LNCAP (cell line): ENCODE data around the gene TNRC6C.

Experiments used
- CTCF ChIP-seq: fragments of 450-650 bp; IDR thresholded peaks from 2 replicates; pipeline ENCODE4 v1.5.1; 2017; ENCODE audit warnings: mild to moderate bottlenecking

Gene TNRC6C

GRCh38 chr17:78131172-78132083 is 172.9 kb downstream of the TNRC6C start:
- TF ChIP-seq CTCF, result no peak

GRCh38 chr17:78132084-78132676 is 173.7 kb downstream of the TNRC6C start:
- TF ChIP-seq CTCF, result no peak

GRCh38 chr17:78132767-78133178 is 174.3 kb downstream of the TNRC6C start:
- TF ChIP-seq CTCF, result no peak

GRCh38 chr17:78133179-78133951 is 174.9 kb downstream of the TNRC6C start:
- no peak for TF ChIP-seq CTCF

- TF ChIP-seq CTCF, result peak; percentile 58
These were observed 175.7 kb downstream of the TNRC6C start for GRCh38 chr17:78133971-78134898.

GRCh38 chr17:78134899-78135385 is 176.4 kb downstream of the TNRC6C start:
- no peak for TF ChIP-seq CTCF
